ENCODE measurements around the gene TTLL11. TPM values are rescaled to one million over a fixed set of nuclear protein-coding genes. Genes with fewer than 3 reads are reported as not detected.

TTLL11 gene
- total and polyA plus RNA-seq, 2 of the 8 experiments (the other 6 are each of a cell fraction or from before 2014, with no cell fraction given) = 0.56 to 0.80 TPM

- no peak for TF ChIP-seq SAP30 (IDR thresholded peaks at IDR 0.05; ENCODE audit: insufficient read depth, insufficient replicate concordance, low read length)
- no peak for TF ChIP-seq CTCF (IDR thresholded peaks at IDR 0.05; ENCODE audit: control extremely low read depth in 1 of 3, insufficient read depth in 1 of 3, low read depth in 1 of 3, low read length in 3 of 3)
- TF ChIP-seq POLR2A (IDR thresholded peaks at IDR 0.05; ENCODE audit: control extremely low read depth in 1 of 2, low read depth in 2 of 2, low read length in 2 of 2) = no peak
- no peak for TF ChIP-seq ZNF274 (IDR thresholded peaks at IDR 0.05; ENCODE audit: borderline replicate concordance, extremely low read depth, low read length)
- no peak for TF ChIP-seq EZH2 (IDR thresholded peaks at IDR 0.05; ENCODE audit: low read depth, low read length, severe bottlenecking)
Measured at GRCh38 chr9:121819428-121820231, 273.5 kb downstream of the TTLL11 start (continued).

Data from H1 (cell line).